Adipocyte (in vitro differentiated cells): ENCODE data around the gene ARL11.
"Not testable (repeated sequence)": the region's sequence is repeated elsewhere in the genome, so short reads cannot be mapped to it uniquely, and the experiment has no call there.

Experiments used
- DNase-seq: peaks from one replicate; pipeline ENCODE4 v3.0.0-alpha.2; 2015; ENCODE audit warnings: low read depth
- H3K27me3 ChIP-seq: replicated peaks from 2 replicates; pipeline ENCODE4 v1.7.0; 2013; ENCODE audit warnings: mild to moderate bottlenecking, low read length, moderate library complexity; ENCODE audit not compliant: control insufficient read depth, insufficient read depth
- H3K36me3 ChIP-seq: 2 replicates; pipeline ENCODE4 v1.7.0; 2013; ENCODE audit warnings: low read length, mild to moderate bottlenecking, moderate library complexity; ENCODE audit not compliant: control insufficient read depth, insufficient read depth, severe bottlenecking
- H3K4me1 ChIP-seq: 2 replicates; pipeline ENCODE4 v1.7.0; 2013; ENCODE audit warnings: mild to moderate bottlenecking, low read length, moderate library complexity; ENCODE audit not compliant: control insufficient read depth, insufficient read depth
- H3K4me3 ChIP-seq: 2 replicates; pipeline ENCODE4 v1.7.0; 2013; ENCODE audit warnings: mild to moderate bottlenecking, low read length, moderate library complexity
- H3K9ac ChIP-seq: 2 replicates; pipeline ENCODE4 v1.7.0; 2013; ENCODE audit warnings: mild to moderate bottlenecking, low read length, moderate library complexity
- H3K9me3 ChIP-seq: 2 replicates; pipeline ENCODE4 v1.7.0; 2013; ENCODE audit warnings: mild to moderate bottlenecking, low read length, moderate library complexity; ENCODE audit not compliant: control insufficient read depth

ARL11 gene

DNA sequence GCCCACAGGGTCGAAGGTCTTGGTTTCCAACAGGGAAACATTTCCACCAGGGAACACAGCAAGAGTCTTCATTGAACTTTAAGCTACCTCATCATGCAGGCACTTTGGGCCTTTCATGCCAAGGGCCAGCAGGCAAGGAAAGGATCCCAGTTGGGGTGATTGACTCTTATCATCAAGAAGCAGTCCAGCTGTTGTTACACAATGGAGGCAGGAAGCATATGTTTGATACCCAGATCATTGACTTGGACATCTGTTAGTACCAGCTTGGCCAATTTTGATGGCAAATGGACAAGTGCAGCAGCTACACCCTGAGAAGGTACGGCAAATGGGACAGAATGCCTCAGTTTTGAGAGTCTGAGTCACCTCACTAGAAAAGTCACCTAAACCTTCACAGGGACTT lies 32.1 kb upstream of the ARL11 start:
- H3K36me3 ChIP-seq = no peaks in the 10 kb centered on the region
- no peak for DNase-seq
- no peak overlapping the region for H3K4me3 ChIP-seq
- no peak overlapping the region for H3K9ac ChIP-seq
- H3K9me3 ChIP-seq = no peaks in the 10 kb centered on the region
- H3K4me1 ChIP-seq = no peaks in the 10 kb centered on the region
- H3K27me3 ChIP-seq = peaks cover 5% of the 10 kb centered on the region

DNA sequence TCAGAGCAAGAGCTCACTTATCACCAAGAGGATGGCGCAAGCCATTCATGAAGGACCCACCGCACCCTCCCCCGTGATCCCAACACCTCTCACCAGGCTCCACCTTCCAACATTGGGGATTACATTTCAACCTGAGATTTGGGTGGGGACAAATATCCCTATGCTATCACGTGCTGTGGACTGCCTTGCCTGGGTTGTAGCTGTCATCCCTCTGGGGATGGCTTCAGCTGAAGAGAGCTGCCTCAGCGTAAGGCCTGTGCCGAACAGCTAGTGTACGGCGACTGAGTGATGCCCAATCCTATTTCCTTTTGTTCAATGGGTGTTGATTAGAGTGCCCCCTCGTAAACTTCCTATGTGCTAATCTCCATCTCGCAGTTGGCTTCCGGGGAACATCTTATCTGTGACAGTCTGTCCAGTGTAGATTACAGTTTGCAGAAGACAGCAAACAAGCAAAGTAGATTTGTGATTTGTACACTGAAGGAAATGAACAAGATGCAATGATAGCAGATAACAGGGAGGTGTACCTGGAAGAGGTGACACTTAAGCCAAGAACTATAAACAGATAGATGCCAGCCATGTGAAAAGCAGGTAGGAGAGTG lies 31.2 kb upstream of the ARL11 start:
- no peak for DNase-seq
- no peaks in the 10 kb centered on the region for H3K4me1 ChIP-seq

DNA sequence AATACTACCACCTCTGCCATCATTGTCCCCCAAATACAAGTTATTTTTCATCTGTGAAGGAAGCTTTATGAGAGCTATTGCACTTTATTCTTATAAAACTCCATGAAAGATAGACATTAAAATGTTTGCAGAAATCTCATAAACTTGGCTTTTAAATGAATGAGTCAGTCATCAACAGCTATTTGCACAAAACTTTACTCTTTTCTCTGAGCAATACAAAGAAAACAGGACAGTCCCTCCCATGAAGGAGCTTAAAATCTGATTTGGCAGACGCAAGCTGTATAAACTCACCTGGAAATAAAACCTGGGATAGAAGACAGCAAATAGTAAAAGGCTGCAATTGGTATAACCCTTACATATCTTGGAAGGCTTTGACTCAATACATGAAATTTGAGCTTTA lies 26.3 kb upstream of the ARL11 start:
- peaks cover 5% of the 10 kb centered on the region for H3K27me3 ChIP-seq
- no peak overlapping the region for H3K4me3 ChIP-seq
- no peak for DNase-seq
- no peak overlapping the region for H3K9ac ChIP-seq
- H3K9me3 ChIP-seq = no peaks in the 10 kb centered on the region
- no peaks in the 10 kb centered on the region for H3K4me1 ChIP-seq
- no peaks in the 10 kb centered on the region for H3K36me3 ChIP-seq

More for the DNA sequence above, 31.2 kb upstream of the ARL11 start:
- no peak overlapping the region for H3K9ac ChIP-seq
- H3K9me3 ChIP-seq = no peaks in the 10 kb centered on the region
- H3K36me3 ChIP-seq = no peaks in the 10 kb centered on the region
- H3K4me3 ChIP-seq = no peak overlapping the region
- peaks cover 5% of the 10 kb centered on the region for H3K27me3 ChIP-seq

DNA sequence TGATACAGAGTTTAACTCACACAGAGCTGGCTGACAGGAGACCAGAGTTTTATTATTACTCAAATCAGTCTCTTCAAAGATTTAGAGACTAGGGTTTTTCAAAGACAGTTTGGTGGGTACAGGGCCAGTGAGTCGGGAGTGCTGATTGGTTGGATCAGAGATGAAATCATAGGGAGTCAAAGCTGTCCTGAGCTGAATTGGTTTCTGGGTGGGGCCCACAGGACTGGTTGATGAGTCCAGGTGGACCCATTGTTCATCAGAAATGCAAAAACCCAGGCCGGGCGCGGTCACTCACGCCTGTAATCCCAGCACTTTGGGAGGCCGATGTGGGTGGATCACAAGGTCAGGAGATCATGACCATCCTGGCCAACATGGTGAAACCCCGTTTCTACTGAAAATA lies 25.7 kb upstream of the ARL11 start:
- H3K4me1 ChIP-seq, H3K9me3 ChIP-seq, DNase-seq, H3K36me3 ChIP-seq, H3K9ac ChIP-seq, H3K27me3 ChIP-seq, H3K4me3 ChIP-seq: not testable (repeated sequence)

DNA sequence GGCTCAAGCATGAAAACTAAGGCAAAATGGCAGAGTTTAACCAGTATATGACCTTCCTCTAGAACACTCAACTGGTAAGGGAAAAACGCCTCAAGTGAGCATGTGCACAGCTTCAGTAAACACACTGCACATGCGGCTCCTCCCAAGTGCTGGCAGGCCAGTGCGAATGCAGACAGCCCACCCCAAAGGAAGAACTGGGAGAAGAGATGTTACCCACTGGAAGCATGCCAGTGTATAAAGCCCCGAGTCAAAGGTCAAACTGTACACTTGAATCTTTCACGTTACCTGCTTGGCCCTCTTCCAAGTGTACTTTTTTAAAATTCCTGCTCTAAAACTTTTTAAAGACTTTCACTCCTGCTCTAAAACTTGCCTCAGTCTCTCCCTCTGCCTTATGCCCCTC lies 23.7 kb upstream of the ARL11 start:
- H3K9me3 ChIP-seq = no peaks in the 10 kb centered on the region
- H3K36me3 ChIP-seq = no peaks in the 10 kb centered on the region
- H3K27me3 ChIP-seq = no peaks in the 10 kb centered on the region
- no peak overlapping the region for H3K4me3 ChIP-seq
- DNase-seq = no peak
- H3K9ac ChIP-seq = no peak overlapping the region
- H3K4me1 ChIP-seq = no peaks in the 10 kb centered on the region

DNA sequence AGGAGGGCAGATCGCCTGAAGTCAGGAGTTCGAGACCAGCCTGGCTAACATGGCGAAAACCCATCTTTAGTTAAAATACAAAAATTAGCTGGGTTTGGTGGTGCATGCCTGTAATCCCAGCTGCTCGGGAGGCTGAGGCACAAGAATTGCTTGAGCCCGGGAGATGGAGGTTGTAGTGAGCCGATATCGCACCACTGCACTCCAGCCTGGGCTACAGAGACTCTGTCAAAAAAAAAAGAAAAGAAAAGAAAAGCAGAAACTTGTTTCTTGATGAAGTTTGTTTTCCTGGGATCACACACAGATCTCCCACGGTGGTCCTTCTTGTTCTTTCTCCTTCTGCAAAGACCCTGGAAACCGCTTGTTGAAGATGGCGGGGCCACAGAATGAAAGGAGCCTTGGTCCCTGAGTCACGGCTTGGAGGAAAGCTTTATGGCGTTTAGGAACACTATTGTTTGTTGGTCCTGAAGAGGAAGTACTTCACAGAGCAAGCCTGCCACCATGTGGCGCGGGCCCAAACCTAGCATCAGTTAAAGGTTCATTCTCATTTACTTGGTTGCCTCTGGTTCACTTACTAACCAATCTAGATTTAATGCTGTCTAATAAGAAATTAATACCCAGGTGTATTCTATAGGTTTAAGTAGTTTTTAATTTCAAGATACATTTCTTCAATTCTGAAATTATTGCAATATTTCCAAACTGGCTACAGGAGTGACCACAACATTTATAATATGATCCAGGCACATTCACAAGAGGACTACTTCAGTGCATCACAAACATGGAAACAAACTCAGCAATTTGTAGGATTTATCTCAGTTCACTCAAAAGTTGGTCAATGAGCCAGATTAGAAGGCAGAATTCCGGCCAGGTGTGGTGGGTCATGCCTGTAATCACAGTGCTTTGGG lies 21.3 kb upstream of the ARL11 start:
- peak; percentile 94 for DNase-seq
- H3K27me3 ChIP-seq = no peaks in the 10 kb centered on the region
- peaks cover under 1% of the 10 kb centered on the region for H3K9me3 ChIP-seq
- H3K36me3 ChIP-seq = no peaks in the 10 kb centered on the region
- H3K9ac ChIP-seq = peak overlapping the region; percentile 81
- H3K4me3 ChIP-seq = peak overlapping the region; percentile 80
- H3K4me1 ChIP-seq = no peaks in the 10 kb centered on the region

DNA sequence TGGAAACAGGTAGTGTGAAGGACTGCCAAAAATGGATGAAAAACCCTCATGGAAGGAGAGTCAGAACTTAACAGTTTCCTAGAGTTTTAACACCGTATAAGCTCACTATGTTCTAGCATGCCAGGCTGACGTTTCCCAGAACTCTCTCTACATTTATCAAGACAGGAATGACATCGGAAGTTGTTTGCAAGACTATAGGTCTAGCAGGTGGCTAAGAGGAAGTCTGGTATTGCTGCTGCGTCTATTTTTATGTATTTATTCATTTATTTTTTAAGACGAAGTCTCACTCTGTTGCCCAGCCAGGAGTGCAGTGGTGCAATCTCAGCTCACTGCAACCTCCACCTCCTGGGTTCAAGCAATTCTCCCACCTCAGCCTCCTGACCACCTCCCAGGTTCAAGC lies 20.5 kb upstream of the ARL11 start:
- Histone ChIP-seq H3K9ac (no peak overlapping the region), H3K27me3 (no peaks in the 10 kb centered on the region), H3K4me3 (no peak overlapping the region), H3K9me3 (peaks cover 3% of the 10 kb centered on the region), H3K36me3 (no peaks in the 10 kb centered on the region), H3K4me1 (no peaks in the 10 kb centered on the region)
- DNase-seq = no peak

DNA sequence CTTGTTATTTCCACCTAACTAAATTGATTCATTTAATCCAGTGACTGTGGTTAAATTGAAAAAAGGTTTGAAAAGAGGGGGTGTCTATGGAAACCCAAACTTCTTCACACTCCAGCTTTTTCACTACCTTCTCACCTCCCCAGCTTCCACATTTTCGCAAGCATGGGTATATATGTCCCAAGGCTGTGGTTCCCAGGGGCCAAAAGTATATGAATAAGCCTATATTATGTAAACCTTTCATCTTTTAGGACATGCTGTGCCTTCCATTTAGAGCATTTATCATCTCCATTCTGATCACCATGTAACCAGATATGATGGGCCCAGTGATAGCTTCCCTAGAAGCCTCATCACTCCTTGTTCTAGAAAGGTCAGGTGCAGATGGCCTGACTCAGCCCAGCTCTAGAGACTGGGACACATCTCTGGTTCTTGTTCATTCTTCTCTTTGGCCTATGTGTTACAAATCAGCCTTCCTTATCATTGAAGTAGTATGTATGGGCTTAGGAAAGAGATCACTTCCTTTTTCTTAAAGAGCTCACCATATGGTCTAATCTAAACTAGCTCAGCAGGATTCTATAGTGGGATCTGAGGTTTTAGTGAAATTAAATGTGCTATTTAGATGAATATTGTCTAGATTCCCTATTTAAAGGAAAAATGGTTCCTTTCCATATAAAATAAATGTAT lies 19.5 kb upstream of the ARL11 start:
- no peak overlapping the region for H3K9ac ChIP-seq
- peaks cover 3% of the 10 kb centered on the region for H3K9me3 ChIP-seq
- H3K4me3 ChIP-seq = no peak overlapping the region
- H3K36me3 ChIP-seq = no peaks in the 10 kb centered on the region
- no peaks in the 10 kb centered on the region for H3K4me1 ChIP-seq
- no peaks in the 10 kb centered on the region for H3K27me3 ChIP-seq
- no peak for DNase-seq

DNA sequence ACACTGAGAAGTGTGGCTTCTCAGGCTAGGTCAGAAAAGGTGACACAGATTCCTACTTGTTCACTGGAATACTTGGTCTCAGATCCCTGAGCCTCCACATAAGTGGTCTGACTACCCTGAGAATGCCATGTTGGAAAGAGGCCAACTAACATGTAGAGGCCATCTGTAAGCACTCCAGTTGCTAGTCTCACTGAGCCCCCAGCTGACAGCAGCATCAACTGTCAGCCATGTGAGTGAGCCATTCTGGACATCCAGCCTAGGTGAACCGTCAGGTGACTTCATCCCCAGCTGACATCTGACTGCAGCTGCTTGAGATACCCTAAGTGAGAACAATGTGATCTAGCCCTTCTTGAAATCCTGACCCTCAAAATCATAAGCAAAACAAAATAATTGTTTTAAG lies 18.1 kb upstream of the ARL11 start:
- Histone ChIP-seq H3K27me3 (no peaks in the 10 kb centered on the region), H3K4me1 (no peaks in the 10 kb centered on the region), H3K4me3 (no peak overlapping the region), H3K9ac (no peak overlapping the region), H3K36me3 (no peaks in the 10 kb centered on the region), H3K9me3 (peaks cover 3% of the 10 kb centered on the region)
- no peak for DNase-seq

DNA sequence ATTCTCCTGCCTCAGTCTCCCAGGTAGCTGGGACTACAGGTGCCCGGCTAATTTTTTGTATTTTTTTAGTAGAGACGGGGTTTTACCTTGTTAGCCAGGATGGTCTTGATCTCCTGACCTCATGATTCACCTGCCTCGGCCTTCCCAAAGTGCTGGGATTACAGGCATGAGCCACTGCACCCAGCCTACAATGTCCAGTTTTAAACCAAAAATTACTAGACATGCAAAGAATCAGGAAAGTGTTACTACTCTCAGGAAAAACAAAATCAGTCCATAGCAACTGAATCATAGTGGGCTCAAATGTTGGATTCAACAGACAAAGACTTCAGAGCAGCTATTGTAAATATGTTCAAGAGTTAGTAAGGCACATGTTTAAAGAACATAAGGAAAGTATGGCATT lies 16.3 kb upstream of the ARL11 start:
- not testable (repeated sequence) for H3K4me1 ChIP-seq, H3K9me3 ChIP-seq, DNase-seq, H3K27me3 ChIP-seq, H3K36me3 ChIP-seq, H3K4me3 ChIP-seq, H3K9ac ChIP-seq

DNA sequence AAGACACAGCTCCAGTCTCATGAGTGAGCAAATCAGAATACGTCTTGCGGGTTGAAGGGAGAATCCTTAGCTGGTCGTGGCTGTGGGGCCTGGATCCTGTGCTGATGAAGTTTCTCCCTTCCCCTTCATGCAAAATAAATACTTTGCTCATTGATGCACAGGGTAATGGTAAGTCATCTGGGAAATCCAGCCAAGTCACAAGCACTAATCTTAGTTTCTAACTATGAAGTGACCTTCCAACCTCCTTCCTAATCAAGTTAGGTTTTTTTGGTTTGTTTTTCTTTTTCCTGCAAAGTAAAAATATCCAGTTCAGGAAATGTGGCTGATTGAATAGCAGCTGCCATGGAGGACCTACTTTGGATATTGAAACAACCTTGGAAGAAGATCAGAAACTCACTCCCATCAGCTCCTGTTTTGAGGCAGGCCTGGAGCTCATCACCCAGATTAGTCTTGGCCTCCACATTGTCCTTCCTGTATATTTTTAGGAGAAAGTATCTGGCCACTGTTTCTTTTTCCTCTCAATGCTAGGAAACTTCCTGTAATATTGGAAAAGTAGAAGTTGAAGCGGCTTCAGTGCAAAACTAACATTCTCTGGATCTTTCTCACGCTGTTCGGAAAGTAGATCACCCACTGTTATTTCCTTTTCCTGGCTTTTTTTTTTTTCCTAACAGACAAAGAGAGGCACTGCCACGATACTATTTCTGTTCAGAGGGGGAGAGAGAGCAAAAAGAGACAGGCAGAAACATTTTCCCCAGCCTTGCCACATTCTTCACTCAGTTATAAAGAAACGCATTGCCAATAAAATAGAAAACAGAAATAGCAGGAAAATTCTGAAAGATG lies 12.3 kb upstream of the ARL11 start:
- Histone ChIP-seq H3K27me3 (no peaks in the 10 kb centered on the region), H3K36me3 (no peaks in the 10 kb centered on the region), H3K9ac (no peak overlapping the region), H3K4me1 (no peaks in the 10 kb centered on the region), H3K4me3 (no peak overlapping the region), H3K9me3 (peaks cover 3% of the 10 kb centered on the region)
- no peak for DNase-seq
